Measurements from ENCODE around the gene KLHL26.

Gene KLHL26

DNA sequence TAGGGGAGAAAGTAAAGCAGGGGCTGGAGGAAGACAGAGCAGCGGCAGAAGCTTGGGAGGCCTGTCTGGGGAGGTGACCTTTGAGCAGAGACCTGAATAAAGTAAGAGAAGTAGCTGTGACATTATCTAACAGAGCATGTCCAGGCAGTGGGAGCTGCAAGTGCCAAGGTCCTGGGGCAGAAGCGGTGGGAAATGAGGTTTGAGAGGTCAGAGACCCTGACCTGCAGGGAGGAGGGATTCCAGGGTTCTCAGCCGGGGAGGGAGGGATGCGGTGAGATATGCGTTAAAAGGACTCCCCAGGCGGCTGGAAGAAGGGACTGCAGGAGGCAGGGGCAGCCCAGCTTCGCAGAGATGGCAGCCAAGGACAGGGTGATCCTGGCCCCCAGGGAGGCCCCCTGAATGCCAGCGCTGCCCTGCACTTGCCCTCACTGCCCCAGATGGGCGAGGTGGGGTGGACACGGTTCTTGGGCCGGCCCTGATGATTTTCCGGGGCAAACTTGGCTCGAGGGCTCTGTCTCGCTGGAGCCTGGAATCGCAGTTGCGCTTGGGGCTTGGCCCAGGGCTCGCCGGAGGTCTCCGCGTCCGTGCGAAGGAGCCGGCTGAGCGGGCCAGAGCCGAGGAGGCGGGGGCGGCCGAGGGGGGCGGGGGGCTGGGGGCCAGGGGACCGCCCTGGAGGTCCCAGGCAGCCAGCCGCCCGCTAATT, 33.4 kb upstream of the KLHL26 start:
- Histone ChIP-seq H3K4me3 (ENCODE audit: low read length) (peak overlapping the region; percentile 18; the same call in 1 of the 2 replicates), H3K27ac (ENCODE audit: low read length) (no peak overlapping the region), H3K9me3 (ENCODE audit: control insufficient read depth, insufficient read depth, low read length) (no peaks in the 10 kb centered on the region), H3K36me3 (ENCODE audit: control insufficient read depth, insufficient read depth, low read length) (no peaks in the 10 kb centered on the region; the same call in 1 of the 2 replicates), H3K4me1 (ENCODE audit: control insufficient read depth, insufficient read depth, low read length) (peaks cover 7% of the 10 kb centered on the region), H3K27me3 (ENCODE audit: control insufficient read depth, insufficient read depth, low read length) (peaks cover 52% of the 10 kb centered on the region)
- no peak for DNase-seq (ENCODE audit: low read depth, low spot score)
- no CpG with 5 or more reads among the region's 32 CpGs for WGBS (ENCODE audit: insufficient coverage, insufficient read length)

DNA sequence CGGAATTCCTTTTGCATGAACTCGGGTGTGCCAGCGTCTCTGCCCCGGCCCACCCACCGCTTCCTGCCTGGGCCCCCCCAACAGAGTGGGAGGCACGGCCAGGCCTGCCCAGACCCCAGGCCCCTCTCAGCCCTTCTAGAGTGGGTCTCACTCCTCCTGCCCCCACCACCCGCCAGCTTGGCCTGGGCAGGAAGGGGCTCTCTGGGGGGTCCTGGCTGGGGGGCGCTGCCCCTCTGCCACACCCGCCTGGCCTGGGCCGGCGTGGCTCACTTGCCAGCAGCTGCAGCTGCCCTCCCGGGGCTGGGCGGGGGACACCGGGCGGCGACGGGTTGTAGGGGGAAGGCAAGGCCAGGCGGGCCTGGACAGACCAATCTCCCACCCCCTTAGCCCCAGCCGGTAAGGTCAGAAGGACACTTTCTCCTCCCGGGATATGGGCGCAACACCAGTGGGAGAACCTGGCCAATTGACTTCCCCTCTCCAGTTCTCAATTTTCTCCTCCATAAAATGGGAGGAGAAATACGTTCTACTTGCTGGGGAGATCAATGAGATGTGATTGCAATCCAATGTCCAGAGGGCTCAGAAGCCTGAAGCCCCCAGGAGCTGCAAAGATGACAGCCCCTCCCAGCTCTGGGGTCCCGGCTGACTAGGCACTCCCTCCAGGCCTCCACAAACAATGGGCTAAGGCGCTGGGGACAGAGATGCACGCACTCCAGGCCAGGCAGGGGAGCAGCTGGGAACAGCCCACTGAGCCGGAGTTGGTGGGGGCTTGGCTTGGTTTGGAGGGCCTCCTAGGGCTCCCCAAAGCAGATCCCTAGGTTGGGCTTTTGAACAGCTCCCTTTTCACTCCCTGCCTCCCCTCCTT, 32.6 kb upstream of the KLHL26 start:
- no peak for DNase-seq (ENCODE audit: low read depth, low spot score)
- H3K27me3 ChIP-seq (ENCODE audit: control insufficient read depth, insufficient read depth, low read length), result peaks cover 59% of the 10 kb centered on the region
- H3K9me3 ChIP-seq (ENCODE audit: control insufficient read depth, insufficient read depth, low read length), result no peaks in the 10 kb centered on the region
- no CpG with 5 or more reads among the region's 26 CpGs for WGBS (ENCODE audit: insufficient coverage, insufficient read length)
- no peaks in the 10 kb centered on the region; the same call in 1 of the 2 replicates for H3K36me3 ChIP-seq (ENCODE audit: control insufficient read depth, insufficient read depth, low read length)
- H3K4me3 ChIP-seq (ENCODE audit: low read length), result peak overlapping the region; percentile 12; the same call in 1 of the 2 replicates
- no peak overlapping the region for H3K27ac ChIP-seq (ENCODE audit: low read length)
- peaks cover 5% of the 10 kb centered on the region for H3K4me1 ChIP-seq (ENCODE audit: control insufficient read depth, insufficient read depth, low read length)

DNA sequence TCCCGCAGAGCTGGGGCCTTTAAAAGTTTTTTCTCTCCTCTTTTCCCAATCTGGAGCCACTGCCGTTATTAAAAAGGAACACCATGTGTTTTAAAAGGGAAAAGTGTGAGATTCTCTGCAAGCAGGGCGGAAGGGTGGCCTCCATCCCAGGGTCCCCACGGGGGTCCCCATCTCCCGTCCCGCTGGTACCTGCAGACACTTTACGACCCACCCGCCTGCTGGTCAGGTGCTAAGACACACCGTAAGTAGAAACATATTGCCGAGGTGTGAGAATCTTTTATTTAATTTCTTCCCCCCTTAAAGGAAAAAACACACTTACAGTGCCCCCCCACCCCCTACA, 32.0 kb upstream of the KLHL26 start:
- Histone ChIP-seq H3K9me3 (ENCODE audit: control insufficient read depth, insufficient read depth, low read length) (no peaks in the 10 kb centered on the region), H3K4me1 (ENCODE audit: control insufficient read depth, insufficient read depth, low read length) (peaks cover 5% of the 10 kb centered on the region), H3K27me3 (ENCODE audit: control insufficient read depth, insufficient read depth, low read length) (peaks cover 65% of the 10 kb centered on the region), H3K36me3 (ENCODE audit: control insufficient read depth, insufficient read depth, low read length) (no peaks in the 10 kb centered on the region; the same call in 1 of the 2 replicates), H3K4me3 (ENCODE audit: low read length) (no peak overlapping the region), H3K27ac (ENCODE audit: low read length) (no peak overlapping the region)
- no peak for DNase-seq (ENCODE audit: low read depth, low spot score)
- WGBS (ENCODE audit: insufficient coverage, insufficient read length), result no CpG with 5 or more reads among the region's 10 CpGs

DNA sequence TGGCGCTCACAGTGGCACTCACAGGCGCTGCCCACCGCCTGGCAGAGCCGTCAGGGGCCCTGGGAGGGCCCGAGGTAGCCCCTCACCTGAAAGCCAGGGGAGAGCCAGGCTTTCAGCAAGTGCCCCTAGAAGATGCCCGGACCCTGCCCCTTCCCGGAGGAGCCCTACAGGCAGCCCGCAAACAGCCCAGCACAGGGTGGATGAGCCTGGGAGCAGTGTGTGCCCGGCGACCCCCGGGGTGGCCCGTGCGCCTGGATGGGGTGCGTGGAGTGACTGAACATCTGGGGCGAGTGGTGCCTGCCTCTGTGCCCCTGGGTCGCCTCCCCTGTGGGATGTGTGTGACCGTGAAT, 31.7 kb upstream of the KLHL26 start:
- no peaks in the 10 kb centered on the region for H3K9me3 ChIP-seq (ENCODE audit: control insufficient read depth, insufficient read depth, low read length)
- WGBS (ENCODE audit: insufficient coverage, insufficient read length), result no CpG with 5 or more reads among the region's 17 CpGs
- no peaks in the 10 kb centered on the region; the same call in 1 of the 2 replicates for H3K36me3 ChIP-seq (ENCODE audit: control insufficient read depth, insufficient read depth, low read length)
- no peak overlapping the region for H3K27ac ChIP-seq (ENCODE audit: low read length)
- no peak overlapping the region for H3K4me3 ChIP-seq (ENCODE audit: low read length)
- peaks cover 8% of the 10 kb centered on the region for H3K4me1 ChIP-seq (ENCODE audit: control insufficient read depth, insufficient read depth, low read length)
- H3K27me3 ChIP-seq (ENCODE audit: control insufficient read depth, insufficient read depth, low read length), result peaks cover 69% of the 10 kb centered on the region
- DNase-seq (ENCODE audit: low read depth, low spot score), result no peak

DNA sequence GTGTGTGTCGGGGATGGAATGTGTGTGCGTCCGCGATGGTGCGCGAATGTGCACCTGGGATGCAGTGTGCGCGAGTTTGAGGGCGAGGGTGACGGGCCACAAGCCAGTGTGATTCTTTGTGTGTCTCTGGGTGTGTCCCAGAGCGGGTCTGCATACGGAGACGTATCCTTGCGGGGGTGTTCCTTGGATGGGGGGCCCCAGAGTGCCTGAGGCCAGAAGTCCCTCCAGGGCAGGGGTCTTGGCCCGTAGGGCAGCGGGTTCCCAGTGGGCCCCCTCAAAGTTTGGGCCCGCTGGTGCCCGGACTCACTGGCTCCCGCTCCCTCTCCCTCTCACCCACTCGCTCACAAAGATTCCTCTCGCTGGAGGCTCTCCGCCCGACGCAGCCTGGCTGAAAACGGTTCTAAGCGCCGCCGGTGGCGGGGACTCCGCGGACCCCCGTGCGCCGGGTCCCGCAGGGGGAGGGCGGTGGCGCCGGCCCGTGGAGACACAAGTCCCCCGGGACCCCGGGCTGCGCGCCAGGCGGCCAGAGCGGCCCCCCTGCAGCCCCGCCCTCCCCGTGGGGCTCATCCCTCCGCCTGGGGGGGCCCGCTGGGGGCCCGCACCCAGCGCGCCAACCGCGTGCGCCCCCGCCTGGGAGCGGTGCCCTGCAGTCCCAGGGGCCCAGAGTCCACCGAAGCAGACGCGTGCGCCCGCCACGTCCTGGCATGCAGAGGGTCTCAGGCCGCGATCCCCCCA, 31.1 kb upstream of the KLHL26 start:
- no CpG with 5 or more reads among the region's 65 CpGs for WGBS (ENCODE audit: insufficient coverage, insufficient read length)
- H3K4me1 ChIP-seq (ENCODE audit: control insufficient read depth, insufficient read depth, low read length), result peaks cover 12% of the 10 kb centered on the region
- DNase-seq (ENCODE audit: low read depth, low spot score), result no peak
- peaks cover 73% of the 10 kb centered on the region for H3K27me3 ChIP-seq (ENCODE audit: control insufficient read depth, insufficient read depth, low read length)
- no peaks in the 10 kb centered on the region; the same call in 1 of the 2 replicates for H3K36me3 ChIP-seq (ENCODE audit: control insufficient read depth, insufficient read depth, low read length)
- peak overlapping the region; percentile 18; the same call in 1 of the 2 replicates for H3K4me3 ChIP-seq (ENCODE audit: low read length)
- no peaks in the 10 kb centered on the region for H3K9me3 ChIP-seq (ENCODE audit: control insufficient read depth, insufficient read depth, low read length)
- no peak overlapping the region for H3K27ac ChIP-seq (ENCODE audit: low read length)

DNA sequence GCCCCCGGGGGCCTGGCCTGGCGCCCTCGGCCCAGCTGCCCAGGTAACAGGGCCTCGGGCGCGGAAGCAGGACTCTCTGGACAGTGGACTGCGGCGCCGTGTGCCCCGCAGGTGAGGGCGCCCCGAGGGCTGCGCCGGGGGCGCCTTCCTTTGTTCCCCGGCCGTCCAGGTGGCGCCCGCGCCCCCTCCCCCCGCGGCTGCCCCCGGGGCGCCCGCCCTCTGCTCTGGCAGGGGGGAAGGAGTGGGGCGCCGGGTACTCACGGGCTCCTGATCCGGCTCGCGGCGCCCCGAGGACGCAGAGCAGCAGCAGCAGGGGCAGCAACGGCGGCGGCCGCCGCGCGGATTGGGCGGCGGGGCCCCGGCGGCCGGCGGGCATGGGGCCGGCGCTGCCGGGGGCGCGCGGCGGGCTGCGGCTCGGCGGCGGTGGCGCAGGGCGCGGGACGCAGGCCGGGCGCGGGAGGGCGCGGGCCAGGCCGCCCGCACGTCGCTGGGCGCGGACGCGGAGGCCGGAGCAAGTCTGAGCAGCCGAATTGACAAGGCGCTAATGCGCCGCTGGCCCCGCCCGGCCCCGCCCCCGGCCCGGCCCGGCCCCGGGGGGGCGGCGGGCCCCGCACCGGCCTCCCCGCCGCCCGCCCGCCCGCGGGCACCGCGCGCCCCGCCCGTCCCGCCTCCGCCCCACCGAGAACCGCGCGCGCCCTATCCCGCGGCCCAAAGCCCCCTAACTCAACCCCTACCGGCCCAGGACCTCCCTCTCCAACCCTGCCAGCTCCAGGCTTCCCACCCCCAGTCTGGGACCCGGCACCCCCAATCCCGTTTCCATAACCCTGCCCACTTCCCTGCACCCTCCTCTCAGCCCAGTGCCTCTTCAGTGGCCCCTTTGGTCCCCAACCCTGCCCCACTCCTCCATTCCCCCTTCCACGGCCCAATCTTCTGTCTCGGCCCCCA, 30.3 kb upstream of the KLHL26 start, which contains the start of gene CRLF1:
Gene CRLF1, minus strand, starts transcription at position 519 of the 945 bp plus-strand sequence. Its CDS starts 143 bp downstream, at position 376.
- no peaks in the 10 kb centered on the region; the same call in 1 of the 2 replicates for H3K36me3 ChIP-seq (ENCODE audit: control insufficient read depth, insufficient read depth, low read length)
- H3K9me3 ChIP-seq (ENCODE audit: control insufficient read depth, insufficient read depth, low read length), result no peaks in the 10 kb centered on the region
- peaks cover 15% of the 10 kb centered on the region for H3K4me1 ChIP-seq (ENCODE audit: control insufficient read depth, insufficient read depth, low read length)
- no CpG with 5 or more reads among the region's 116 CpGs for WGBS (ENCODE audit: insufficient coverage, insufficient read length)
- no peak within 1 kb of the TSS for H3K27ac ChIP-seq (ENCODE audit: low read length)
- DNase-seq (ENCODE audit: low read depth, low spot score), result no peak
- peaks cover 78% of the 10 kb centered on the region for H3K27me3 ChIP-seq (ENCODE audit: control insufficient read depth, insufficient read depth, low read length)
- H3K4me3 ChIP-seq (ENCODE audit: low read length), result peak within 1 kb of the TSS; percentile 18; the same call in 1 of the 2 replicates

DNA sequence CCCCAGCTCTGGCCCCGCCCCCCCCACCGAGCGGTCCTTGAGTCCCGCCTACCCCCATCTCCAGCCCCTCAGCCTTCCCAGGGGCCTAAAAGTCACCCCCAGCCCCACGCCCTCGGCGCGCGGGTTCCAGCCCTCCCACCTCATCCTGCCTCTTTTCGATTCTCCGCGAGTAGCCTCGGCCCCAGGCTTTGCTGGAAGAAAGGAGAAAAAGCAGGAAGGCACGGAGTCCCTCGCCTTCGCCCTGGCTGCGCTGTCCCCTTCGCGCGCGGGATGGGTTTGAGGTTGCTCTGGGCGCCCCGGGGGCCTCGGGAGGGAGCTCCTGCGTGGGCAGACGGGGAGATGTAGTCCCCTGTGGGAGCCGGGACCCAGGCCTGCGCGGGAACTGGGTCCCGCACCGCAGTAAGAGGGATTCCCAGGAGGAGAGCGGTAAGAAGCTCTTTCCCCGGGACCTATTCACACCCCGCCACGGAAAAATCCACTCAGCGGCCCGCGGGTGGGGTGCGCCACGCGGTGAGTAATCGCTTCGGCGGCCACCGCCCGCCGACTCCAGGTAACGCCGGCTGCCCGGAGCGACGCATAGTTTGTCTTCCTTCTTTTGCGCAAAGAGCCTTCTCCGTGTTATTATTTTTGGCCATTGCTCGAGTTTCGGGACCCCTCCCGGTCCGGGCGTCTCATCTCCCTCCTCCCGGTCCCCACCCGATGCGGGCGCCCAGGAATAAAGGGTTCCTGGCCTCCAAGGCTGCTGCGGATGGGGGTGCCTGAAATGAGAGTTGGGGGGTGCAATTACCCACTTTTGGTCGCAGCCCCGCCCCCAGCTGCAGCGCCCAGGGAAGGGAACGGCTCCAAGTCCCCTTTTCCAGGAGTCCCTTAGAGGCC, 29.4 kb upstream of the KLHL26 start:
- peaks cover 81% of the 10 kb centered on the region for H3K27me3 ChIP-seq (ENCODE audit: control insufficient read depth, insufficient read depth, low read length)
- DNase-seq (ENCODE audit: low read depth, low spot score), result no peak
- peaks cover 15% of the 10 kb centered on the region for H3K4me1 ChIP-seq (ENCODE audit: control insufficient read depth, insufficient read depth, low read length)
- no CpG with 5 or more reads among the region's 68 CpGs for WGBS (ENCODE audit: insufficient coverage, insufficient read length)
- no peaks in the 10 kb centered on the region; the same call in 1 of the 2 replicates for H3K36me3 ChIP-seq (ENCODE audit: control insufficient read depth, insufficient read depth, low read length)
- no peak overlapping the region for H3K27ac ChIP-seq (ENCODE audit: low read length)
- H3K4me3 ChIP-seq (ENCODE audit: low read length), result peak overlapping the region; percentile 4; the same call in 1 of the 2 replicates
- no peaks in the 10 kb centered on the region for H3K9me3 ChIP-seq (ENCODE audit: control insufficient read depth, insufficient read depth, low read length)

DNA sequence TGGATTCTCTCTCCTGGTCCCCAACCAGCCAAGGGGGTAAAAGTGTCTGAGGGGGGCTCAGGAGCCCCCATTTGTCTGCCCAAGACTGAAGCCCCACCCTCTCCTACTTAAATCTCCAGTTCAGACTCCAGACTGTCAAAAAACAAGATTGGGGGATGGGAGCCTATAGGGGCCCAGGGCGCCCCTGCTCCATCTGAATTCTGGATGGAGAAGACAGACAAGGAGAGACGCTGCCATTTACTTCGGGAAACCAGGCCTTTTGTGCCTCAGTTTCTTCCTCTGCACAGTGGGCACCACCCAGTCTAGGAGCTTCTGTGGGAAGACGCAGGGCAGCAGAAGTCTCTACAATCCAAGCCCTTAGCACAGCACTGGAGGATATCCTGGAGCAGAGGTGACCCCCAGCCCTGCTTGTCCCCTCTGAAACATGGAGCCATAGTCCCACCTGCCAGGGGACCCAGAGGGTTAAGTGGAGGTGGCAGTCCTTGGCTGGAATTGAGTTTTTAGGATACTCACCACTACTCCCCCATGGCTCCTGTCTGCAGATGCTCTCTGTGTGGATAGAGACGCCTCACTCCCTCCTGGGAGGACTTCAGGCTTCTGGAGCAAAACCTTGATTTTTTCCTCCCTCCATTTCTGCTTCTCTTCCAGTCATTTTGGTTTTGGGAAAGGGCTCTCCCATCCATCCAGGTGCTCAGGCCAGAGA, 28.6 kb upstream of the KLHL26 start:
- no peaks in the 10 kb centered on the region for H3K9me3 ChIP-seq (ENCODE audit: control insufficient read depth, insufficient read depth, low read length)
- H3K4me1 ChIP-seq (ENCODE audit: control insufficient read depth, insufficient read depth, low read length), result peaks cover 16% of the 10 kb centered on the region
- DNase-seq (ENCODE audit: low read depth, low spot score), result no peak
- no peak overlapping the region for H3K4me3 ChIP-seq (ENCODE audit: low read length)
- WGBS (ENCODE audit: insufficient coverage, insufficient read length), result no CpG with 5 or more reads among the region's 5 CpGs
- peaks cover 82% of the 10 kb centered on the region for H3K27me3 ChIP-seq (ENCODE audit: control insufficient read depth, insufficient read depth, low read length)
- no peaks in the 10 kb centered on the region; the same call in 1 of the 2 replicates for H3K36me3 ChIP-seq (ENCODE audit: control insufficient read depth, insufficient read depth, low read length)
- H3K27ac ChIP-seq (ENCODE audit: low read length), result no peak overlapping the region

Measured in iPS DF 6.9 (cell line).